ENCODE results near the gene FBXO11.

GRCh38 chr2:47808614-47809013, 97.7 kb downstream of the FBXO11 start:
- TF ChIP-seq, protein P1, sequence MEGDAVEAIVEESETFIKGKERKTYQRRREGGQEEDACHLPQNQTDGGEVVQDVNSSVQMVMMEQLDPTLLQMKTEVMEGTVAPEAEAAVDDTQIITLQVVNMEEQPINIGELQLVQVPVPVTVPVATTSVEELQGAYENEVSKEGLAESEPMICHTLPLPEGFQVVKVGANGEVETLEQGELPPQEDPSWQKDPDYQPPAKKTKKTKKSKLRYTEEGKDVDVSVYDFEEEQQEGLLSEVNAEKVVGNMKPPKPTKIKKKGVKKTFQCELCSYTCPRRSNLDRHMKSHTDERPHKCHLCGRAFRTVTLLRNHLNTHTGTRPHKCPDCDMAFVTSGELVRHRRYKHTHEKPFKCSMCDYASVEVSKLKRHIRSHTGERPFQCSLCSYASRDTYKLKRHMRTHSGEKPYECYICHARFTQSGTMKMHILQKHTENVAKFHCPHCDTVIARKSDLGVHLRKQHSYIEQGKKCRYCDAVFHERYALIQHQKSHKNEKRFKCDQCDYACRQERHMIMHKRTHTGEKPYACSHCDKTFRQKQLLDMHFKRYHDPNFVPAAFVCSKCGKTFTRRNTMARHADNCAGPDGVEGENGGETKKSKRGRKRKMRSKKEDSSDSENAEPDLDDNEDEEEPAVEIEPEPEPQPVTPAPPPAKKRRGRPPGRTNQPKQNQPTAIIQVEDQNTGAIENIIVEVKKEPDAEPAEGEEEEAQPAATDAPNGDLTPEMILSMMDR (IDR thresholded peaks at IDR 0.05) = no peak
- TF ChIP-seq POLR2A (IDR thresholded peaks at IDR 0.05) = no peak

Measured in Peyer's patch (tissue), 4 donors.